ENCODE data around the gene DOCK1.

Gene DOCK1

GRCh38 chr10:127153181-127153580 lies 248.0 kb downstream of the DOCK1 start:
- Histone ChIP-seq H3K9ac (no peak overlapping the region), H3K4me3 (ENCODE audit: low read depth, low read length) (no peak overlapping the region), H3K27me3 (ENCODE audit: control insufficient read depth, insufficient read depth, low read length) (no peaks in the 10 kb centered on the region), H2AFZ (no peak overlapping the region), H3K27ac (no peak overlapping the region), H3K9me3 (ENCODE audit: control insufficient read depth, low read length) (no peaks in the 10 kb centered on the region), H3K36me3 (ENCODE audit: control insufficient read depth, insufficient read depth, low read length) (no peaks in the 10 kb centered on the region), H3K4me1 (no peaks in the 10 kb centered on the region), H3K79me2 (no peaks in the 10 kb centered on the region), H3K4me2 (ENCODE audit: low read length) (no peak overlapping the region)
- no peak for TF ChIP-seq CTCF (IDR thresholded peaks at IDR 0.05)

GRCh38 chr10:127154831-127155620 lies 249.8 kb downstream of the DOCK1 start:
- Histone ChIP-seq H3K4me1 (no peaks in the 10 kb centered on the region), H3K27ac (no peak overlapping the region), H3K4me3 (ENCODE audit: low read depth, low read length) (no peak overlapping the region), H3K4me2 (ENCODE audit: low read length) (no peak overlapping the region), H3K27me3 (ENCODE audit: control insufficient read depth, insufficient read depth, low read length) (no peaks in the 10 kb centered on the region), H3K79me2 (no peaks in the 10 kb centered on the region), H3K36me3 (ENCODE audit: control insufficient read depth, insufficient read depth, low read length) (no peaks in the 10 kb centered on the region), H3K9ac (no peak overlapping the region), H3K9me3 (ENCODE audit: control insufficient read depth, low read length) (no peaks in the 10 kb centered on the region), H2AFZ (no peak overlapping the region)
- no peak for TF ChIP-seq CTCF (IDR thresholded peaks at IDR 0.05)

DNA sequence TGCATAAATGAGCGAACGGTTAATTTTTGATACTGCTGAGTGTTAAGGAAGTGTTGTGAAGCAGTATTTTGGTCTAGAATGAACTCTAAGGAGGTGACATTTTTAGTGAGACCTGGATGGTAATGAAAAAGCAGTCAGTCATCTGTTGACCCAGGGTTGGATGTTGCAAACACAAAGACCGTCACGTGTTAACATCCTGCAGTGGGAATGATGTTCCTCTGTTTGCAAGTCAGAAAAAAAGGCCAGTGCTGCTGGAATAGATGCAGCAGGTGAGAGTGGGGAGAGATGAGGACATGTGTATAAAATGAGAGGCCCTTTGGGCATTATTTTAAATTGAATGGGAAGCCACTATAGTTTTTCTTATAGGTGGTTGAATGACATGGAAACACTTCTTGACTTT lies 251.9 kb downstream of the DOCK1 start:
- H3K36me3 ChIP-seq (ENCODE audit: control insufficient read depth, insufficient read depth, low read length), result no peaks in the 10 kb centered on the region
- H3K27me3 ChIP-seq (ENCODE audit: control insufficient read depth, insufficient read depth, low read length), result no peaks in the 10 kb centered on the region
- H3K9ac ChIP-seq, result no peak overlapping the region

GRCh38 chr10:127157506-127158200 lies 252.4 kb downstream of the DOCK1 start:
- Histone ChIP-seq H3K4me1 (no peaks in the 10 kb centered on the region), H3K4me2 (ENCODE audit: low read length) (no peak overlapping the region), H3K27ac (no peak overlapping the region), H3K9me3 (ENCODE audit: control insufficient read depth, low read length) (no peaks in the 10 kb centered on the region), H2AFZ (no peak overlapping the region), H3K79me2 (no peaks in the 10 kb centered on the region), H3K27me3 (ENCODE audit: control insufficient read depth, insufficient read depth, low read length) (no peaks in the 10 kb centered on the region), H3K9ac (no peak overlapping the region), H3K4me3 (ENCODE audit: low read depth, low read length) (no peak overlapping the region), H3K36me3 (ENCODE audit: control insufficient read depth, insufficient read depth, low read length) (no peaks in the 10 kb centered on the region)
- TF ChIP-seq CTCF (IDR thresholded peaks at IDR 0.05), result no peak

More for the DNA sequence above, 251.9 kb downstream of the DOCK1 start:
- Histone ChIP-seq H3K4me2 (ENCODE audit: low read length) (no peak overlapping the region), H2AFZ (no peak overlapping the region), H3K27ac (no peak overlapping the region), H3K79me2 (no peaks in the 10 kb centered on the region), H3K9me3 (ENCODE audit: control insufficient read depth, low read length) (no peaks in the 10 kb centered on the region), H3K4me3 (ENCODE audit: low read depth, low read length) (no peak overlapping the region), H3K4me1 (no peaks in the 10 kb centered on the region)
- no peak for TF ChIP-seq CTCF (IDR thresholded peaks at IDR 0.05)

Data from parathyroid adenoma (tissue), 2 donors.